H1 (cell line): ENCODE data around the gene FGF1. TPM values are rescaled to one million over a fixed set of nuclear protein-coding genes. Genes with fewer than 3 reads are reported as not detected.
"Not testable (repeated sequence)": the region's sequence is repeated elsewhere in the genome, so short reads cannot be mapped to it uniquely, and the experiment has no call there.

ENCODE experiments used
- CTCF ChIA-PET: fragments of 300-600 bp; sonication (Branson Sonifier 250); formaldehyde crosslinking; loops from one replicate; lab custom pipeline; 2021; ENCODE audit not compliant: partially characterized antibody; lab: Charles Lee
- POLR2A ChIA-PET: fragments of 300-600 bp; sonication (Branson Sonifier 250); formaldehyde crosslinking; loops from one replicate; lab custom pipeline; 2021; ENCODE audit warnings: inconsistent platforms; ENCODE audit not compliant: partially characterized antibody; lab: Charles Lee
- DNase-seq, 2 experiments: peaks; one replicate each; pipeline versions ENCODE4 v3.0.0 to v3.0.0-alpha.2; 2010 to 2022; ENCODE audit warnings: low spot score in 2 of 2, low read depth in 1 of 2, mixed read lengths in 1 of 2
- FAIRE-seq: peaks from 2 replicates; lab custom pipeline; 2011; peaks lifted over from hg19 to GRCh38; lab: Jason Lieb, UNC
- H2AFZ ChIP-seq: 2 replicates; pipeline ENCODE4 v1.8.1; 2012; ENCODE audit warnings: low read length, inconsistent platforms
- H2AK5ac ChIP-seq: 2 replicates; pipeline ENCODE4 v1.6.1; 2013; ENCODE audit warnings: low read depth, low read length
- H2BK120ac ChIP-seq: replicated peaks from 2 replicates; pipeline ENCODE3; 2013; ENCODE audit warnings: low read depth, low read length, inconsistent platforms
- H2BK12ac ChIP-seq: 2 replicates; pipeline ENCODE4 v1.6.1; 2013; ENCODE audit warnings: low read depth, low read length
- H2BK15ac ChIP-seq: 2 replicates; pipeline ENCODE4 v1.6.1; 2013; ENCODE audit warnings: low read length
- H2BK20ac ChIP-seq: 2 replicates; pipeline ENCODE4 v1.6.1; 2013; ENCODE audit warnings: low read length
- H2BK5ac ChIP-seq: 2 replicates; pipeline ENCODE4 v1.6.1; 2013; ENCODE audit warnings: low read depth, low read length
- H3K14ac ChIP-seq: 2 replicates; pipeline ENCODE4 v1.6.1; 2013; ENCODE audit warnings: inconsistent platforms; ENCODE audit not compliant: insufficient read length
- H3K18ac ChIP-seq: 2 replicates; pipeline ENCODE4 v1.6.1; 2013; ENCODE audit warnings: low read length; ENCODE audit errors: extremely low read depth
- H3K23ac ChIP-seq: 2 replicates; pipeline ENCODE4 v1.6.1; 2013; ENCODE audit warnings: inconsistent platforms; ENCODE audit not compliant: insufficient read length
- H3K23me2 ChIP-seq: 2 replicates; pipeline ENCODE4 v1.6.1; 2013; ENCODE audit warnings: low read depth, low read length
- H3K27ac ChIP-seq: 2 replicates; pipeline ENCODE4 v1.6.1; 2011; ENCODE audit warnings: low read depth, low read length, inconsistent platforms
- H3K27me3 ChIP-seq, 4 experiments: replicated peaks in 1 of 4; 1 replicate in 1 of 4; 2 replicates in 3 of 4; pipeline versions ENCODE4 v1.6.1 to v1.8.1; 2011 to 2013; ENCODE audit warnings: low read length in 3 of 4, mild to moderate bottlenecking in 3 of 4, inconsistent platforms in 2 of 4, mixed read lengths in 2 of 4, moderate library complexity in 1 of 4; ENCODE audit not compliant: control insufficient read depth in 3 of 4, insufficient read depth in 3 of 4; ENCODE audit errors: extremely low read depth in 1 of 4
- H3K36me3 ChIP-seq, 4 experiments: 2 replicates each; pipeline versions ENCODE4 v1.6.1 to v1.8.1; 2011 to 2013; ENCODE audit warnings: mild to moderate bottlenecking in 4 of 4, low read length in 3 of 4, moderate library complexity in 2 of 4, control low read depth in 1 of 4, inconsistent platforms in 1 of 4; ENCODE audit not compliant: insufficient read depth in 4 of 4, control insufficient read depth in 2 of 4
- H3K4ac ChIP-seq: replicated peaks from 2 replicates; pipeline ENCODE3; 2013; ENCODE audit warnings: low read length, low read depth, mixed read lengths, inconsistent platforms; ENCODE audit not compliant: insufficient read length
- H3K4me1 ChIP-seq, 4 experiments: replicated peaks in 1 of 4; 1 replicate in 1 of 4; 2 replicates in 3 of 4; pipeline versions ENCODE4 v1.6.1 to v1.8.1; 2011 to 2013; ENCODE audit warnings: low read length in 3 of 4, inconsistent platforms in 2 of 4, mixed read lengths in 1 of 4; ENCODE audit not compliant: insufficient read depth in 4 of 4, control insufficient read depth in 3 of 4
- H3K4me2 ChIP-seq, 2 experiments: 2 replicates each; pipeline versions ENCODE4 v1.6.1 to v1.8.1; 2011 to 2013; ENCODE audit warnings: low read depth in 2 of 2, low read length in 2 of 2, control low read depth in 1 of 2, inconsistent platforms in 1 of 2, mild to moderate bottlenecking in 1 of 2; ENCODE audit not compliant: insufficient read depth in 1 of 2
- H3K4me3 ChIP-seq, 4 experiments: fragments of 200-600, 300-600 bp in 1 of 4; sonication (generic), shearing (Covaris generic), sonication (Bioruptor Twin) in 1 of 4; 2 replicates each; pipeline versions ENCODE4 v1.5.1 to v1.8.1; 2011 to 2016; ENCODE audit warnings: low read length in 4 of 4, low read depth in 3 of 4, control low read depth in 2 of 4, inconsistent platforms in 2 of 4, mild to moderate bottlenecking in 2 of 4, mixed read lengths in 1 of 4, moderate library complexity in 1 of 4; ENCODE audit not compliant: insufficient read depth in 2 of 4; ENCODE audit errors: extremely low read depth in 1 of 4
- H3K56ac ChIP-seq: replicated peaks from 2 replicates; pipeline ENCODE3; 2013; ENCODE audit warnings: low read depth, mild to moderate bottlenecking, mixed read lengths, low read length, inconsistent platforms; ENCODE audit not compliant: insufficient read length
- H3K79me1 ChIP-seq: 2 replicates; pipeline ENCODE4 v1.6.1; 2013; ENCODE audit warnings: low read depth, low read length, control low read depth
- H3K79me2 ChIP-seq, 2 experiments: 2 replicates each; pipeline versions ENCODE4 v1.6.1 to v1.8.1; 2012 to 2013; ENCODE audit warnings: low read length in 2 of 2, mild to moderate bottlenecking in 2 of 2, inconsistent platforms in 1 of 2; ENCODE audit not compliant: insufficient read depth in 2 of 2, control insufficient read depth in 1 of 2
- H3K9ac ChIP-seq, 4 experiments: replicated peaks in 1 of 4; 1 replicate in 1 of 4; 2 replicates in 3 of 4; pipeline versions ENCODE4 v1.6.1 to v1.8.1; 2011 to 2013; ENCODE audit warnings: low read depth in 3 of 4, low read length in 3 of 4, control low read depth in 2 of 4, mild to moderate bottlenecking in 2 of 4, moderate library complexity in 2 of 4, inconsistent platforms in 1 of 4; ENCODE audit errors: extremely low read depth in 1 of 4
- H3K9me3 ChIP-seq, 2 experiments: 2 replicates each; pipeline versions ENCODE4 v1.6.1 to v1.8.1; 2012 to 2013; ENCODE audit warnings: mild to moderate bottlenecking in 2 of 2, moderate library complexity in 2 of 2, control low read depth in 1 of 2, inconsistent platforms in 1 of 2, low read depth in 1 of 2, low read length in 1 of 2, mixed read lengths in 1 of 2; ENCODE audit not compliant: insufficient read depth in 2 of 2
- H4K20me1 ChIP-seq, 2 experiments: replicated peaks in 1 of 2; 2 replicates each; pipeline versions ENCODE3 to v1.8.1; 2011 to 2013; ENCODE audit warnings: inconsistent platforms in 2 of 2, low read length in 2 of 2, mild to moderate bottlenecking in 1 of 2; ENCODE audit not compliant: insufficient read depth in 2 of 2, control insufficient read depth in 1 of 2
- H4K5ac ChIP-seq: 2 replicates; pipeline ENCODE4 v1.6.1; 2013; ENCODE audit warnings: low read length, low read depth, mixed read lengths, inconsistent platforms; ENCODE audit not compliant: insufficient read length
- H4K8ac ChIP-seq: 2 replicates; pipeline ENCODE4 v1.8.0; 2013; ENCODE audit warnings: mild to moderate bottlenecking, moderate library complexity, low read length, inconsistent platforms; ENCODE audit not compliant: insufficient read depth; ENCODE audit errors: extremely low read depth
- H4K91ac ChIP-seq: replicated peaks from 2 replicates; pipeline ENCODE3; 2013; ENCODE audit warnings: low read length, mixed read lengths, inconsistent platforms; ENCODE audit not compliant: insufficient read length
- WGBS, 2 experiments: shearing (Covaris generic) in 1 of 2; methylation state at CpG; one replicate each; pipeline versions ENCODE4 v1.1.6 to v1.1.7; 2013 to 2015; ENCODE audit warnings: low lambda C conversion rate in 2 of 2, mixed read lengths in 2 of 2, inconsistent platforms in 1 of 2, low coverage in 1 of 2, missing lambda C conversion rate in 1 of 2; ENCODE audit not compliant: insufficient replicate concordance in 2 of 2, insufficient coverage in 1 of 2, insufficient read length in 1 of 2; ENCODE audit errors: extremely low coverage in 1 of 2, missing lambda C conversion rate in 1 of 2; 5-methylcytosine and 5-hydroxymethylcytosine counted together
- polyA plus RNA-seq, 7 experiments: library from polyadenylated mRNA; depleted of rRNA in 3 of 7; stranded (reverse) in 5 of 7; unstranded in 2 of 7; fragments of >200 nt in 5 of 7; fragments of 200-250 nt in 2 of 7; gene quantifications; 1 replicate in 5 of 7; 2 replicates in 1 of 7; 4 replicates in 1 of 7; pipeline versions ENCODE4 v1.2.1 to v1.2.3, GENCODE V29; 2011 to 2013; ENCODE audit warnings: missing spikeins in 2 of 7, mixed read lengths in 2 of 7
- total RNA-seq: library from RNA; stranded (reverse); fragmentation: NEBNext Ultra II Directional; extraction: Animal tissue kit (Norgen Biotek cat#: 25700); gene quantifications from 2 replicates; pipeline ENCODE4 v1.2.1, GENCODE V29; 2021

FGF1 gene
- total and polyA plus RNA-seq, 2 of the 8 experiments (the other 6 are each of a cell fraction or from before 2014, with no cell fraction given): 0.30 to 0.50 TPM

GRCh38 chr5:142648108-142648507, 37.8 kb downstream of the FGF1 start:
- H3K56ac ChIP-seq, H3K23me2 ChIP-seq, H2BK120ac ChIP-seq, H4K20me1 ChIP-seq, H2AK5ac ChIP-seq, H3K18ac ChIP-seq, POLR2A ChIA-PET, H2BK5ac ChIP-seq, H2BK20ac ChIP-seq, H3K14ac ChIP-seq, H2AFZ ChIP-seq, H3K27me3 ChIP-seq, H3K23ac ChIP-seq, H3K79me2 ChIP-seq, H2BK15ac ChIP-seq, H4K5ac ChIP-seq, H2BK12ac ChIP-seq, H3K4me3 ChIP-seq, DNase-seq, H3K4ac ChIP-seq, H3K36me3 ChIP-seq, H3K4me1 ChIP-seq, H4K8ac ChIP-seq, H3K4me2 ChIP-seq, H3K9ac ChIP-seq, H4K91ac ChIP-seq, H3K9me3 ChIP-seq, H3K27ac ChIP-seq, H3K79me1 ChIP-seq, FAIRE-seq: not testable (repeated sequence)
- CTCF ChIA-PET: interaction anchor here (0.7 to 17.4 kb wide), 3 partner anchors 37 to 65 kb away, joined by 4 to 605 read pairs (median 38); partner anchors contain the start of gene FGF1
- WGBS, 2 experiments: 94% methylated on average over 3 of the region's 3 CpGs; no CpG with 5 or more reads in 1 of the 2 experiments
